Spleen (tissue), 7 donors: ENCODE results near the gene OR2C3.

Experiments
- CTCF ChIP-seq, 11 experiments: fragments of 200-600 bp in 7 of 11; fragments of 450-650 bp in 4 of 11; sonication (generic) in 4 of 11; IDR thresholded peaks in 8 of 11; conservative IDR thresholded peaks in 3 of 11; 1 replicate in 7 of 11; 2 replicates in 4 of 11; pipeline versions ENCODE4 v1.4.0 to v1.8.0; 2016 to 2021; ENCODE audit warnings: antibody characterized with exemption in 11 of 11, inconsistent platforms in 4 of 11, mild to moderate bottlenecking in 1 of 11
- POLR2A ChIP-seq, 3 donors: fragments of 450-650 bp; IDR thresholded peaks; one replicate each; pipeline ENCODE4 v1.5.1; 2017; ENCODE audit warnings: antibody characterized with exemption in 3 of 3, mild to moderate bottlenecking in 1 of 3
- donor health status: DM: no; HTN: no; CAD: no; lungs with moderate emphysema.
- donor health status: DM: no; HTN: no; CAD: no.
- donor health status: DM: no; HTN: no; CAD: no.

GRCh38 chr1:247517795-247518612 is 18.2 kb downstream of the OR2C3 start:
- TF ChIP-seq CTCF (IDR thresholded peaks at IDR 0.05 in 8 of 11, conservative IDR thresholded peaks at IDR 0.05 in 3 of 11) (no peak), POLR2A (IDR thresholded peaks at IDR 0.05) (no peak)
